GM12873 (cell line): Measurements from ENCODE around the gene KCNJ3.

Source experiments
- TF ChIP-seq, protein P1 (sequence below): IDR thresholded peaks from 2 replicates; pipeline ENCODE4 v1.5.1; 2012; ENCODE audit warnings: low read depth, mild to moderate bottlenecking, moderate library complexity, low read length, control low read depth; ENCODE audit not compliant: insufficient read depth; ENCODE audit errors: missing control alignments

The KCNJ3 gene

DNA sequence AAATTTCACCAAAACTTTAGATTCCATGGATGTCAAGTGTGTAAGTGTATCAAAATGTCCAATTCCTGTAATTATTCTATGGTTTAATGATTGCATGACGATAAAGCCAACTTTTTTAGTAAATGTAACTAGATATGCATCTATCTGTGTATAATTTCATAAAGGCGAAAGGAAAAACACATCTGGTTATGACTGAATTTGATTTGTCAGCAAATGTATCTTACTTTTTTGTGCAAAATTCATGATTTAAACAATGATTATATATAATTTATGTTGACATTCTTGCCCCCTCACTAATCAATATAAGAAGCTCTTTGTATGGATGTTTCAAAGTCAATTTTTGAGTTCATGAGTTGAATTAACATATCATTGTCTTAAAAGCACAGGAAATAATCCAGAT is 138.5 kb downstream of the KCNJ3 start:
- TF ChIP-seq, protein P1, sequence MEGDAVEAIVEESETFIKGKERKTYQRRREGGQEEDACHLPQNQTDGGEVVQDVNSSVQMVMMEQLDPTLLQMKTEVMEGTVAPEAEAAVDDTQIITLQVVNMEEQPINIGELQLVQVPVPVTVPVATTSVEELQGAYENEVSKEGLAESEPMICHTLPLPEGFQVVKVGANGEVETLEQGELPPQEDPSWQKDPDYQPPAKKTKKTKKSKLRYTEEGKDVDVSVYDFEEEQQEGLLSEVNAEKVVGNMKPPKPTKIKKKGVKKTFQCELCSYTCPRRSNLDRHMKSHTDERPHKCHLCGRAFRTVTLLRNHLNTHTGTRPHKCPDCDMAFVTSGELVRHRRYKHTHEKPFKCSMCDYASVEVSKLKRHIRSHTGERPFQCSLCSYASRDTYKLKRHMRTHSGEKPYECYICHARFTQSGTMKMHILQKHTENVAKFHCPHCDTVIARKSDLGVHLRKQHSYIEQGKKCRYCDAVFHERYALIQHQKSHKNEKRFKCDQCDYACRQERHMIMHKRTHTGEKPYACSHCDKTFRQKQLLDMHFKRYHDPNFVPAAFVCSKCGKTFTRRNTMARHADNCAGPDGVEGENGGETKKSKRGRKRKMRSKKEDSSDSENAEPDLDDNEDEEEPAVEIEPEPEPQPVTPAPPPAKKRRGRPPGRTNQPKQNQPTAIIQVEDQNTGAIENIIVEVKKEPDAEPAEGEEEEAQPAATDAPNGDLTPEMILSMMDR, result no peak

DNA sequence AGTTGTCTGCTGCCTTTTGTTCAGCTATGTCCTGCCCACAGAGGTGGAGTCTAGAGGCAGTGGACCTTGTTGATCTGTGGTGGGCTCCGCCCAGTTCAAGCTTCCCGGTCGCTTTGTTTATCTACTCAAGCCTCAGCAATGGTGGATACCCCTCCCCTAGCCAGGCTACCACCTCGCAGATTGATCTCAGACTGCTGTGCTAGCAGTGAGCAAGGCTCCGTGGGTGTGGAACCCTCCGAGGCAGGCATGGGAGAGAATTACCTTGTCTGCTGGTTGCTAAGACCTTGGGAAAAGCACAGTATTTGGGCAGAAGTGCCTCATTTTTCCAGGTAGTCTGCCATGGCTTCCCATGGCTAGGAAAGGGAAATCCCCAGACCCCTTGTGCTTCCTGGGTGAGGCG is 146.0 kb downstream of the KCNJ3 start:
- TF ChIP-seq, protein P1, result no peak

DNA sequence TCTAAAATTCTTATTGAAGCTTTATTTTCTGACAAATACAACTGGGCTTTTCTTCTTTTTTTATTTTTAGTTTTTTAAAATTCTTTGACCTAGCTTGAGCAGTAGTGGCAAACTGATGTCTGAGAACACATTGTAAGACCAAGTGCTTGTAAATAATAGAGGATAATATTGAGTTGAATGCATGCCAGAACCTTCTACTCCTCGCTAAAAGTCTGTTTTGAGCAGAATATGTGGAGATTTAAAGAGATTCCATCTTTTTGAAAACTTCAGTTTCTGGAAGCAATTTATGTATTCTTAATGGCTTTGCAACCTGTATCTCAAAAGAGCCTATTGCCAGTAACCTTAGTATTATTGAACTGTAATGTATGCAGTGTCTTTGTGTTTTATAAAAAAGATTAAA is 148.3 kb downstream of the KCNJ3 start:
- TF ChIP-seq, protein P1, result no peak

DNA sequence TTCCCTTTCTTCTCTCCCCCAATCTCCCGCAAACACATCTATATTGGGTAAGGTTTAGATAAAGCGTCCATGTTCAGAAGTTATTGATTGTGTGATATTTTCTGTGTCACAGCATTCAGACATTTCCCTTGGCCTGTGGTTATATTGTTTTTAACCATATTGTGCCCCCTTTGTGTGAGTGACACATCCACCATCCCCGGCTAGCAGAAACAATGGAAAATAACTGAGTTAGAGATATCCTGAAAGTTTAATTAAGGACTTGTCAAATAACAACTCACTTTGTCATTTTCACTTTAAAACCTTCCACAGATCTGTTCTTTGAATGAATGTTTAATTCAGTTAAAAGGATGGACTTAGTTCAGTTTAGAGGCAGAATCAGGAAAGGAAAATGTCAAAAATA is 151.0 kb downstream of the KCNJ3 start:
- TF ChIP-seq, protein P1, result no peak

DNA sequence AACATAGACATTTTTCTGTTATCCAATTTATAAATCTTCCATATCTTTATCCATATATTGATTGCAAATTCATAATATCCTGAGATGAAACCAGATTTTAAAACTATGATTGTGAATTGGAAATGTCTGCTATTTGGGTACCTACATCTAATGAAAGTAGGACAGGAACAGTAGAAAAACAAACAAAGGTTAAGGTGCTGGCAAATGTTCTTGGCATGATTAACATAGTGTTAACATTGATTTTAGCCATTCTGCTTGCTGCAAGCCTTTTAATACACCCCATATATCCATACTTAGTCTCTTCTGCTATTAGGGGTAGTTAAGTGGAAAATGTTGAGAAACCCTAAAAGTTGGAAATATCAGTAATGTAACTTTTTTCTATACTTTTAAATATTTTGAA is 152.0 kb downstream of the KCNJ3 start:
- TF ChIP-seq, protein P1, result no peak

DNA sequence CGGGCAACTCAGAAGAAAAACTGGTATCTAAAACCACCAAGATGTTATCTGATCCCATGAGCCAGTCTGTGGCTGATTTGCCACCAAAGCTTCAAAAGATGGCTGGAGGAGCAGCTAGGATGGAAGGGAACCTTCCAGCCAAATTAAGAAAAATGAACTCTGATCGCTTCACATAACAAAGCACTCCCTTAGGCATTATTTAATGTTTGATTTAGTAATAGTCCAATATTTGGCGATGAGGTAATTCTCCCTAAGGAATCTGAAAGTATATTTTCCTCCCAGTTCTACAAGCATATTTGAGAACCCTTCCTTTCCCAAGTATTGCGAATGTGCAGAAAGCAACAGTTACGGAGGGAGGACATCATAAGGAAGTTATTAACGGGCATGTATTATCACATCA is 156.6 kb downstream of the KCNJ3 start:
- TF ChIP-seq, protein P1, result no peak

DNA sequence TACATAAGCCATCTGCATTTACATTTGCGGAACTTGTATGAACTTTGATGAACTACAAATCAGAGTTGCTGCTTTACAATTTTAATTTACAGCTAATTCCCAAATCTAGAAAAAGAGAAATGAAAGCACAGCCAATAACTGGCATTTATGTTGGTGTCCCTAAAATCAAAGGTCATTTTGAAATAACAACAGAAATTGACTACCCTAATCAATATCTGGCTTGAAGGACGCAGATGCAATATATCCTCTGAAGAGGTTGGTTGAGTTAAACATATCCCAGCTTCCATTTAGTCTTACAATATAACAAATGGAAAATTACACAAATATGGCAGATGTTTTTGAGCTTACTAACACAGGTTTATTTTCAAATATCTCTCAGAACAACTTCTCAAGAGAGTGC is 177.5 kb downstream of the KCNJ3 start:
- TF ChIP-seq, protein P1, result no peak

DNA sequence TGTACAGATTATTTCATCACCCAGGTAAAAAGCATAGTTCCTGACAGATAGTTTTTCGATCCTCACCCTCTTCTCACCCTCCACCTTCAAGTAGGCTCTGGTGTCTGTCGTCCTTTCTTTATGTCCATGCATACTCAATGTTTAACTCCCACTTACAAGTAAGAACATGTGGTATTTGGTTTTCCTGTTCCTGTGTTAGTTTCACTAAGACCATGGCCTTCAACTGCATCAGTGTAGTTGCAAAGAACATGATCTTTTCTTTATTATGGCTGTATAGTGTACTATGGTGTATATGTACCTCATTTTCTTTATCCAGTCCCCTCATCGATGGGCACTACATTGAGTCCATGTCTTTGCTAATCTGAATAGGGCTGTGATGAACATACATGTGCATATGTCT is 184.2 kb downstream of the KCNJ3 start:
- TF ChIP-seq, protein P1, result no peak
